ENCODE measurements around the gene MRAS.

Gene MRAS

GRCh38 chr3:138344754-138345153 is 3.6 kb upstream of the MRAS start:
- no peak for DNase-seq

- no peak for DNase-seq
Observed at GRCh38 chr3:138348754-138349739, 668 bp downstream of the MRAS start.

GRCh38 chr3:138349926-138350665 is 1.7 kb downstream of the MRAS start:
- DNase-seq, result no peak

GRCh38 chr3:138351151-138351550 is 2.8 kb downstream of the MRAS start:
- no peak for DNase-seq

- DNase-seq, result no peak
Observed at GRCh38 chr3:138351916-138352550, 3.7 kb downstream of the MRAS start.

- no peak for DNase-seq
Observed at GRCh38 chr3:138354376-138354775, 6.0 kb downstream of the MRAS start.

- DNase-seq, result no peak
Observed at GRCh38 chr3:138355071-138355470, 6.7 kb downstream of the MRAS start.

- DNase-seq, result no peak
Observed at GRCh38 chr3:138356730-138357405, 8.5 kb downstream of the MRAS start.

GRCh38 chr3:138359148-138359918 is 11.0 kb downstream of the MRAS start:
- DNase-seq, result no peak

- no peak for DNase-seq
Observed at GRCh38 chr3:138359919-138360868, 11.8 kb downstream of the MRAS start.

- DNase-seq, result no peak
Observed at GRCh38 chr3:138360869-138361525, 12.6 kb downstream of the MRAS start.

GRCh38 chr3:138361561-138361971 is 13.2 kb downstream of the MRAS start:
- no peak for DNase-seq

- DNase-seq, result no peak
Observed at GRCh38 chr3:138362538-138362937, 14.2 kb downstream of the MRAS start.

GRCh38 chr3:138363322-138363721 is 14.9 kb downstream of the MRAS start:
- no peak for DNase-seq

- DNase-seq, result no peak
Observed at GRCh38 chr3:138364356-138365252, 16.2 kb downstream of the MRAS start.

GRCh38 chr3:138365253-138365555 is 16.8 kb downstream of the MRAS start:
- no peak for DNase-seq

- DNase-seq, result no peak
Observed at GRCh38 chr3:138366006-138366759, 17.8 kb downstream of the MRAS start.

- no peak for DNase-seq
Observed at GRCh38 chr3:138367326-138367850, 19.0 kb downstream of the MRAS start.

All from stimulated activated CD4-positive, alpha-beta T cell treated with anti-CD3 and anti-CD28 coated beads, Interleukin-4, amount 100 ng/mL, for 24 hours (primary cell).